HEK293 (cell line): ENCODE results near the gene PTGER1.

Experiments used
- CTCF ChIA-PET: fragments of 350-600 bp; formaldehyde crosslinking; extraction: SDS; loops from one replicate; lab custom pipeline; 2021; ENCODE audit warnings: antibody characterized with exemption; lab: Yijun Ruan, JAX
- POLR2A ChIA-PET: fragments of 300-600 bp; formaldehyde crosslinking; extraction: SDS; loops from one replicate; lab custom pipeline; 2020; ENCODE audit warnings: antibody characterized with exemption, inconsistent platforms; lab: Yijun Ruan, JAX
- H3K27ac ChIP-seq: fragments of 200-500 bp; sonication (Bioruptor generic); 2 replicates; pipeline ENCODE4 v1.5.1; 2014; ENCODE audit warnings: low read depth, low read length, control low read depth, inconsistent platforms; ENCODE audit errors: extremely low read depth
- H3K36me3 ChIP-seq, 2 experiments: fragments of 200-500 bp in 1 of 2; sonication (Bioruptor generic) in 1 of 2; 1 replicate in 1 of 2; 2 replicates in 1 of 2; pipeline ENCODE4 v1.5.1; 2014 to 2017; ENCODE audit warnings: inconsistent platforms in 2 of 2, low read length in 2 of 2; ENCODE audit not compliant: control insufficient read depth in 2 of 2, insufficient read depth in 1 of 2
- H3K4me1 ChIP-seq: fragments of 200-500 bp; sonication (Bioruptor generic); 2 replicates; pipeline ENCODE4 v1.5.1; 2014; ENCODE audit warnings: mild to moderate bottlenecking, low read length, inconsistent platforms; ENCODE audit not compliant: control insufficient read depth, insufficient read depth
- H3K4me3 ChIP-seq: 2 replicates; pipeline ENCODE4 v1.5.1; 2011; ENCODE audit warnings: low read depth, mild to moderate bottlenecking, control low read depth, low read length, moderate library complexity
- H3K9me3 ChIP-seq: fragments of 200-500 bp; sonication (Bioruptor generic); 2 replicates; pipeline ENCODE4 v1.5.1; 2014; ENCODE audit warnings: low read depth, low read length, inconsistent platforms; ENCODE audit not compliant: control insufficient read depth, insufficient read depth
- AEBP2 ChIP-seq: fragments of 450-650 bp; formaldehyde crosslinking; IDR thresholded peaks from 2 replicates; pipeline ENCODE4 v1.5.1; 2016; ENCODE audit warnings: missing biosample characterization, missing genetic modification characterization, borderline replicate concordance
- GLIS2 ChIP-seq: fragments of 450-650 bp; formaldehyde crosslinking; IDR thresholded peaks from 2 replicates; pipeline ENCODE4 v1.5.1; 2016; ENCODE audit warnings: missing biosample characterization, missing genetic modification characterization
- OSR2 ChIP-seq: fragments of 450-650 bp; formaldehyde crosslinking; IDR thresholded peaks from 2 replicates; pipeline ENCODE4 v1.5.1; 2016; ENCODE audit warnings: missing biosample characterization, missing genetic modification characterization
- PRDM1 ChIP-seq: fragments of 450-650 bp; formaldehyde crosslinking; IDR thresholded peaks from 2 replicates; pipeline ENCODE4; 2016; ENCODE audit warnings: missing biosample characterization, missing genetic modification characterization
- TSHZ1 ChIP-seq: fragments of 450-650 bp; formaldehyde crosslinking; IDR thresholded peaks from 2 replicates; pipeline ENCODE4 v1.5.1; 2016; ENCODE audit warnings: missing biosample characterization, missing genetic modification characterization, borderline replicate concordance
- WT1 ChIP-seq: fragments of 450-650 bp; formaldehyde crosslinking; IDR thresholded peaks from 2 replicates; pipeline ENCODE4 v1.5.1; 2016; ENCODE audit warnings: missing biosample characterization, missing genetic modification characterization
- ZBTB1 ChIP-seq: fragments of 450-650 bp; formaldehyde crosslinking; IDR thresholded peaks from 2 replicates; pipeline ENCODE4 v1.5.1; 2016; ENCODE audit warnings: missing biosample characterization, missing genetic modification characterization
- ZBTB44 ChIP-seq: fragments of 450-650 bp; IDR thresholded peaks from 2 replicates; pipeline ENCODE4 v1.5.1; 2018; ENCODE audit warnings: missing biosample characterization, mild to moderate bottlenecking, missing genetic modification characterization
- ZNF214 ChIP-seq: fragments of 450-650 bp; formaldehyde crosslinking; IDR thresholded peaks from 2 replicates; pipeline ENCODE4 v1.5.1; 2017; ENCODE audit warnings: missing biosample characterization, mild to moderate bottlenecking, missing genetic modification characterization, borderline replicate concordance
- ZNF311 ChIP-seq: fragments of 450-650 bp; formaldehyde crosslinking; IDR thresholded peaks from 2 replicates; pipeline ENCODE4 v1.5.1; 2017; ENCODE audit warnings: missing biosample characterization, missing genetic modification characterization, borderline replicate concordance
- ZNF354C ChIP-seq: fragments of 450-650 bp; formaldehyde crosslinking; IDR thresholded peaks from 2 replicates; pipeline ENCODE4 v1.5.1; 2016; ENCODE audit warnings: missing biosample characterization, missing genetic modification characterization, low read depth, borderline replicate concordance
- ZNF423 ChIP-seq: fragments of 450-650 bp; formaldehyde crosslinking; IDR thresholded peaks from 2 replicates; pipeline ENCODE4 v1.5.1; 2016; ENCODE audit warnings: missing biosample characterization, missing genetic modification characterization
- ZNF623 ChIP-seq: fragments of 450-650 bp; formaldehyde crosslinking; IDR thresholded peaks from 2 replicates; pipeline ENCODE4 v1.5.1; 2016; ENCODE audit warnings: missing biosample characterization, missing genetic modification characterization
- ZNF658 ChIP-seq: fragments of 450-650 bp; formaldehyde crosslinking; IDR thresholded peaks from 2 replicates; pipeline ENCODE4; 2016; ENCODE audit warnings: missing biosample characterization, missing genetic modification characterization
- ZNF664 ChIP-seq: fragments of 450-650 bp; formaldehyde crosslinking; IDR thresholded peaks from 2 replicates; pipeline ENCODE4 v1.5.1; 2016; ENCODE audit warnings: missing biosample characterization, missing genetic modification characterization
- ZSCAN16 ChIP-seq: fragments of 450-650 bp; formaldehyde crosslinking; IDR thresholded peaks from 2 replicates; pipeline ENCODE4 v1.5.1; 2016; ENCODE audit warnings: missing biosample characterization, missing genetic modification characterization

Gene PTGER1

GRCh38 chr19:14441041-14441938 is 33.9 kb downstream of the PTGER1 start (continued):
- TF ChIP-seq AEBP2 (tag by site-specific recombination) (no peak), ZNF658 (tag by site-specific recombination) (no peak)

- Histone ChIP-seq H3K4me1 (0 out of 2 replicates have a peak, but pooled peaks cover 2% of the 10 kb centered on the region), H3K4me3 (no peak overlapping the region), H3K9me3 (no peaks in the 10 kb centered on the region), H3K27ac (no peak overlapping the region), H3K36me3 (peaks cover 29 to 54% of the 10 kb centered on the region in 2 experiments)
- CTCF ChIA-PET = interaction anchor here (1.2 kb wide), 1 partner anchor 35 kb away, joined by 3 read pairs; no protein-coding TSS in a partner anchor
- POLR2A ChIA-PET = no interaction called here
- TF ChIP-seq GLIS2 (tag by site-specific recombination) (no peak), ZNF423 (tag by site-specific recombination) (no peak), ZSCAN16 (tag by site-specific recombination) (no peak), ZNF623 (tag by site-specific recombination) (no peak), PRDM1 (tag by site-specific recombination) (no peak), WT1 (tag by site-specific recombination) (no peak), ZNF354C (tag by site-specific recombination) (no peak), ZBTB1 (tag by site-specific recombination) (no peak), ZNF664 (no peak), OSR2 (tag by site-specific recombination) (no peak), TSHZ1 (tag by site-specific recombination) (no peak), ZNF214 (tag by site-specific recombination) (no peak), ZBTB44 (tag by site-specific recombination) (no peak), ZNF311 (no peak)
Observed at GRCh38 chr19:14440049-14440448, 35.1 kb downstream of the PTGER1 start.
